NCI-H1417 (cell line): ENCODE measurements around the gene LMNTD2.
"Not testable (repeated sequence)": the region's sequence is repeated elsewhere in the genome, so short reads cannot be mapped to it uniquely, and the experiment has no call there.

Experiments
- DNase-seq, 3 experiments: peaks; one replicate each; lab custom pipeline; 2025; lab: John Stamatoyannopoulos, UW

Gene LMNTD2

DNA sequence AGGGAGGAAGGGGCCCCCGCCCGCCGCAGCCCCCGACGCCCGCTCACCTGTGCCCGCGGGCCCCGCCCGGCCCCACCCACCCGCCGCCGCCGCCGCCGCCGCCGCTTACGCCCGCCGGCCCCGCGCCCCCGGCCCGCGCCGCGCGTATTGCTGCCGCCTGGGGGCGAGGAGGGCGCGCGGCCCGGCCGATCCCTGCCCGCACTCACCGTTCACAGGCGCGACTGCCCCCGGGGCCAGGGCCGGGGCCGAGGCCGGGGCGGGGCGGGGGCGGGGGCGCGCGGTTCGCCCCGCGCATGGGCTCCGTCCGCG is 25.4 kb downstream of the LMNTD2 start:
- no peak for DNase-seq

DNA sequence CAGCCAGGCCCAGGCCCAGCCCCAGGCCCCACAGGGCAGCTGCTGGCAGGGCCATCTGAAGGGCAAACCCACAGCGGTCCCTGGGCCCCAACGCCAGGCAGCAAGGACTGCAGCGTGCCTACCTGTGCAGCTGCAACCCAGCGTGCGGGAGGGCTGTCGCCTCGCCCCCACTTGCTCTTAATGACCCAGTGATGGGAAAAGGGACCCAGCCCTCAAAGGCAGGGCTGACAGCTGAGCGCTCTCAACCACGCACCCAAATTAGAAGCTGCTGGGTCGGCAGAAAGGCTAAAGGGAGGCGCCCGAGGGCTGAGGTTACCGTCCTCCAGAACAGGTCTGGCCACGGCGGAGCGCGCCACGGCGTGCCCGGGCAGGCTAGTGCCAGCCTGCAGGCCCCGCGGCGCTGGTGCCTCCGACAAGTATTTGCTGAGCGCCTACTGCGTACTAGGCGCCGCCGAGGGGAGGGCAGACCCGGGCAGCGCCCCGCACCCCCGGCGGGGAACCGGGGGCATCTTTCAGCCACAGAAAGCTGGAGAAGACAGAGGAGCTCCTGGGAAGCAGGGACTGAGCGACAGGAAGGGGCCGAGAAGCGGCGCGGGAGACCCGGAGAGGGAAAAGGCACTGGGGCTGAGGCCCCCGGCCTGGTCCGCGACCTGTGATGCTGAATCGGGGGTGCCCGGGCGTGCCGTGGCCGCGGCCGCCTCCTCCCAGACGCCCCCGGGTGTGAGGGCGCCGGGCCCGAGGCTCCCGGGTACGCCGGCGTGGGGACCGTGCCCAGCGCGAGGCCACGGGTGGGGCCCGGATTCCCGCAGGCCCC is 25.9 kb downstream of the LMNTD2 start:
- peak; percentile 33 to 76 (median 69) for DNase-seq

DNA sequence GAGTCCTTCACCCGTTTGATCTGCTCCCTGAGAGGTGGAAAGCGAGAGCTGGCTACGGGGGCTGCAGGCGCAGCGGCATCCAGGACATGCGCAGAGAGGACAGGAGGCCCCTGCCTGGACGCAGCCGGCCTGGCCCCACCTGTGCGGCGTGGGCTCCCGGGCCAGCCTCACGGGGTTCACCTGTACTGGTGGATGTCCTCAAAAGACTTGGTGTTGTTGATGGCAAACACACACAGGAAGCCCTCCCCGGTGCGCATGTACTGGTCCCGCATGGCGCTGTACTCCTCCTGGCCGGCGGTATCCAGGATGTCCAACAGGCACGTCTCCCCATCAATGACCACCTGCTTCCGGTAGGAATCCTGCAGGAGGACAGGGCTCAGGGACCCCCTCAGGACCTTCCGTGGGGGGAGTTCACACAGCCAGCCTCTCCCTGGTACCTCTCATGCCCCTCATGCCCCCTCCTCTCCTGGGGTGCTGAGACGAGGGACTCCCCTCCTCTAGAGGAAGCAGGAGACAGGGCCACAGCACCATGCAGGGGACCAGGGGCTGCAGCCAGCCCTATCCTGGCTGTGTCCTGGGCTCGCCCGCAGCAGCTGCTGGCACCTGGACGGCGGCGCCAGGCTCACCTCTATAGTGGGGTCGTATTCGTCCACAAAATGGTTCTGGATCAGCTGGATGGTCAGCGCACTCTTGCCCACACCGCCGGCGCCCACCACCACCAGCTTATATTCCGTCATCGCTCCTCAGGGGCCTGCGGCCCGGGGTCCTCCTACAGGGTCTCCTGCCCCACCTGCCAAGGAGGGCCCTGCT is 26.7 kb downstream of the LMNTD2 start:
- no peak for DNase-seq

DNA sequence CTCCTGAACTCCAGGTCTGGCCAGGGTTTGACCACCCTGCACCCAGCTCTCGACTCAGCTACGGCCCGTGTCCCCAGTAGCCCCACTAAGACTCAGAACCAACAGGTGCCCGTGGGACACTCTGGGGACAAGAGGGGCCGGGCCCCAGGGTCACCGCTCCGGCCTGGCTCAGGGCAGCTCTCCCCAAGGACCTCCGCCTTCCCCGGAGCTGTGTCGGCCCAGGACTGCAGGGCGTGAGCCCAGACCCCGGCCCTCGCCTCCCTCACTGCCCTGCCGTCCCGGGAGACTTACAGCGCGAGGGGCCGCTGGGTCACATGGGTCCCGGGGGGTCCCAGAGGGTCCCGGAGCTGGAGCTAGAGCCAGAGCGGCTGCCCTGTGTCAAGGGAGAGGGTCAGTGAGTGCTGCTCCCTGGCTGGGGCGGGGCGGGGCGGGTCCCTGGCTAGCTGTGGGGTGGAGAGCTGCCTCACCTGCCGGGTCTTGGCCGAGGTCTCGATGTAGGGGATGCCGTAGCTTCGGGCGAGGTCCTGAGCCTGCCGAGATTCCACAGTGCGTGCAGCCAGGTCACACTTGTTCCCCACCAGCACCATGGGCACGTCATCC is 27.5 kb downstream of the LMNTD2 start:
- no peak for DNase-seq

DNA sequence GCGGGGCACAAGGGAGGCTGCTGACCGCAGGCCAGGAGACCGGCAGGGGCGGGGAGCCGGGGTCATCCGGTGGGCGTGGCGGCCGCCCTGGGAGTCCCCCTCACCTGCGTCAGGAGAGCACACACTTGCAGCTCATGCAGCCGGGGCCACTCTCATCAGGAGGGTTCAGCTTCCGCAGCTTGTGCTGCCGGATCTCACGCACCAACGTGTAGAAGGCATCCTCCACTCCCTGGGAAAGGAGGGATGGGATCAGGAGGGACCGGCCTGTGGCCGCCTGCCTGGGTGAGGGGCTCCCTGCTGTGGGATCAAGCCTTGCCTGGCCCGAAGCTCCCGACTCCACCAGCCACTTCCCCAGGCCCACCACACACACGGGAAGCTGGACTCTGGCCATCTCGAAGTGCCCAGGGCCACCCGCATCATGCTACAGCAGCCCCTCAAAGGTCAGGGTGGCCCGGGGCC is 28.0 kb downstream of the LMNTD2 start:
- no peak for DNase-seq

DNA sequence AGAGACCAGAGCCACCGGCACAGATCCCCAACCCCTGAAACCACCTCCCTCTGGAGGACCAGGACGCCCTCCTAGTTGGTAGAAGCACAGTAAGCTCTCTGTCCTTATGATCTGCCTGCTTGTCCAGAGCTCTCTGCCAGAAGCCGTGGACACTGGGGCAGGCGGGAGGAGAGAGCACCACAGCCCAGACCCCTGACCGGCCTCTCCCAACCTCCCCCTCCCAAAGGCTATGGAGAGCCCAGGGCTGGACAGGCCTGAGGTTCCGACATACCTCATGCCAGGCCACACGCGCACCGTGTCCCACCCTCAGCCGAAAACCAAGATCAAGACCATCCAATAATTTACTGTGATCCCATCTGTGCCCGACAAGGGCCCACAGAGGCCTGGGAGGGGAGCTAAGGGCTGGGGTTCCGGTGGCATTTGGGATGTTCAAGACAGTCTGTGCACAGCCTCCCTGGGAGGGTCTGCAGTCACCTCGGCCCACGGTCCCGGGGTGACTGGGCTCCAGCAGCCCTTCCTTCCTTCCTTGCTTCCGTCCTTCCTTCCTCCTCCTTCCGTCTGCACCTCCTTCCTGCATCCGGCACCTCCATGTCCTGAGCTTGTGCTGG is 28.5 kb downstream of the LMNTD2 start:
- no peak for DNase-seq

DNA sequence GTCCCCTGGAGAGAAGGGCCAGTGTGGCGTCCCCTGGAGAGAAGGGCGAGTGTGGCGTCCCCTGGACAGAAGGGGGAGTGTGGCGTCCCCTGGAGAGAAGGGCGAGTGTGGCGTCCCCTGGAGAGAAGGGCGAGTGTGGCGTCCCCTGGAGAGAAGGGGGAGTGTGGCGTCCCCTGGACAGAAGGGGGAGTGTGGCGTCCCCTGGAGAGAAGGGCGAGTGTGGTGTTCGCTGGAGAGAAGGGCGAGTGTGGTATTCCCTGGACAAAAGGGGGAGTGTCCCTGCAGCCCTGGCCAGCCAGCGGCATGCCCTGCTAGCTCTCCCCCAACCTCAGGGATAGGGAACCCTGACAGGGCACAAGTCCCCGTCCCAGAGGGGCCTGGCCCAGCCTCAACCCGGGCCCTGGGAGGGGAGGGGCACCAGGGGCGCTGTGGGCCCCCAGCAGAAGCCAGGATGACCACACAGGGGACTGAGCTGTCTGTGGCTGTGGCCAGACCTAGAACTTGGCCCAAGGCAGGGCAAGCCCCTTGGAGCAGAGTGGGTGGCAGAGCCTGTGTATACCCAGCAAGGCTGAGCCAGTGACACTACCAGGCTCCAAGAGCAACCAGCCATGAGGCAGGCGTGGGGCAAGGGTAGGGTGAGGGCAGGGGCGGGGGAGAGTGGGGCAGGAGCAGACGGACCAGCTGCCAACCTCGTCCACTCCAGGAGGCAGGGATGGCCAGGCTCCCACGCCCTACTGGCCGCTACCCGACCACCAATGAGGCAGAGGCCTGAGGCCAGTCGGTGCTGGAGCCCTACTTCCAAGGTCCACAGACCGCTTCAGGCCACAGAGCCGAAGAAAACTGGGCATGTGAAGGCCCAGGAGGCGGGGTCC is 29.3 kb downstream of the LMNTD2 start:
- DNase-seq: no peak

DNA sequence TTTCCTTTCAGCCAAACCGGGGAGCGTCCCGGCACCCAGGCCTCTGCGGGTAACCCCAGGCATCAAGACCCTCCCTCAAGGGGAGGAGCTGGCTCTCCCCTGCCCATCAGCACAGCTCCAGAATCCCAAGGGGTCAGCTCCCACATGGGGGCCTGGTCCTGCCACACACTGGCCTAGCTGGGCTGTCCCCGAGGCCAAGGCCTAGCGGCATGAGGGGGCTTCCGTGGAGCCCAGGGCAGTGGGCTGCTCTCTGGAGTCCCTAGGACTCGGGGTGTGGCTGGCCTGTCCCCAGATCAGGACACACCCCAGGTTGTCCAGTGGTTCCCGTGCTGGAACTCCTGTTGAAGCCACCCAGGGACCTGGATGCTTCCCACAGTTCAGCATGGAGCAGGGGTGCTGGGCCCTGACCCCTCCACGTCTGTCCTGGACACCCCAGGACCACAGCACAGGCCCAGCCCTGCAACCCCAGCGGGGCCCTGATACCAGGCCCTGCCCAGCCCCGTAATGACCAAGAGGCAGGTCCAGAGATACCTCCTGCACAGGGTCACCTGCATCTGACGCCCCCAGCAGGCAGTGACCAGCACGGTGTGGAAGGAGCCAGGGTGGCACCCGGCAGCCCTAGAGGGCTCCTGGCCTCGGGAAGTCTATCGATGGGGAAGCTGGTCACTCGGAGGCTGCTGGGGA is 30.7 kb downstream of the LMNTD2 start:
- DNase-seq: no peak

DNA sequence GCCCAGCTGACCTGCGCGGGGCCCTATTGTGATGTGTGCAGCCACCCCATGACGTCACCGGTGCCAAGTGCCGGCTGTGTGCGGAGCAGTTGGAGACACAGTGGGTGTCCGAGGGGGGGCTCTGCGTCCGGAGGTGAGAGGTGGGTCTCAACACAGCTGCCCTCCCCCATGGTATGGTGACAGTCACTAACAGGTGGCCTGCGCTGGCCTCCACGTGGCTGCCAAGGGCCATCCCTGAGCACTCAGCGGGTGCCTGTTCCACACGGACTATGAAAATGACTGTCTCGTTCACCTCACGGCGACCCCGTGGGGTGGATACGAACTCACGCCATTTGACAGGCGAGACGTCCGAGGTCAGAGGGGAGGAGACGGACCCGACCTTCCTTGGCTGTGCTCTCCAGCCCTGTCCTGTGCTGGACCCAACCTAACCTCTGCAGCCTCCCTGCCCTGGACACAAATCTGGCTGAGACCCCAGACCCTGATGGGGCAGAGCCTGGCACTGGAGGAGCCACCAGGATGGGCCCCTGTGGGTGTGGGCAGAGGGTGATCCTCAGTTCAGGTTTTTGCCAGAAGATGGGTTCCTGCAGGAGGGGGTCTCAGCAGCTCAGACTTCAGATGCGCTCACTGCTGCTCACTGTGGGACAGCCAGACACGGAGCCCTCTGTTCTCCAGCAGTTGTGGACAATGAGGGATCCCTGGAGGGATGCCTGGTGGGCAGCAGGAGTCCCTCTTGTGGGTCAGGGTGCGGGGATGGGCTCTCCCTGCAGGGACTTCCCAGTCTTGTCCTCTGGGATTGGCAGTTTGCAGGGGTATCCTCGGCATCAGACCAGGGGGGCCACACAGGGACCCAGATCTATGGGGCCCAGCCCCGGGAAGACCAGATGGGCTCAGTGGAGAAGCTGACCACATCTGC is 31.5 kb downstream of the LMNTD2 start:
- peak in 2 of 3 experiments; percentile 58 to 76 for DNase-seq

DNA sequence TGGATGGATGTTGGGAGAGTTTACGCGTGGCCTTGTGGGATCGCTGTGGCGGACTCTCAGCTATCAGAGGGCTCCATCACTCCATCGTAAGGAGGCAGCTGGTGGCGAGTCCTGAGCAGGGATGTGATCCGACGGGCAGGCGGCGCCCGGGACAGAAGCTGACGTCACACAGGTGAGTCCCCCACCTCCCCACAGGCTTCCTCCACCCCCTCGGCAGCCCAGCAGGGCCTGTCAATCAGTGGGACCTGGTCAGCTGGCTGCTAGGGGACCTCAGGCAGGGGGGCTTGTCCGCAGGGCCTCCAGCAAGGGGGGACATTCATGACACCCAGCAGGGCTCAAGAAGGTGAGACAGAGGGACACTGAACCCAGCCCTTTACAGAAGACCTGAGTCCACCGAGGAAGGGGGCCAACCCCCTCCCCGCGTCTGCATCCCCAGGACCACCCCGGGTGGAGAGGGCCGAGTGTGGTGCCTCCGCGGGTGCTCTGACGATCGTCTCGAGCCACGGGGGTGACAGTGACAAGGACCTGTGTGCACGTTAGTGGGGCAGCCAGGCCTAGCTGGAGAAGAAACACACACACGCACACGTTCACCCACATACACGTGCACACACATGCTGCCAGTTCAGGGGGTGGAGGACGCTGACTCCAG is 32.2 kb downstream of the LMNTD2 start:
- no peak for DNase-seq

DNA sequence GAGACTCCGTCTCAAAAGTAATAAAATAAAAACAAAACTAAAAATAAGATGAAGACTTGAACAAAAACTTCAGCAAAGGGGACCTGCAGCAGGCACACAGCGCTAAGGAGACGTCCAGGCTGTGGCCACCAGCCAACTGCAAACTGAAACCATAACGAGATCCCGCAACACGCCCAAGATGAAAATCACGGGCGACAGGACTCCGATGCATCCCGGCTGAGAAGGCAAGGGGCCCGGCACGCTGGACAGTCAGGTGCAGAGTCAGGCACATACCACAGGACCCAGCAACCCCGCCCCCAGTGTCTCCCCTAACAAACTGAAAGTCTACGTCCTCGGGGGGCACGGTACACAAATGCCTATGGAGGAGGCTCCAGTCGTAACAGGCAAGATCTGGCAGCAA is 34.3 kb downstream of the LMNTD2 start:
- no peak for DNase-seq

DNA sequence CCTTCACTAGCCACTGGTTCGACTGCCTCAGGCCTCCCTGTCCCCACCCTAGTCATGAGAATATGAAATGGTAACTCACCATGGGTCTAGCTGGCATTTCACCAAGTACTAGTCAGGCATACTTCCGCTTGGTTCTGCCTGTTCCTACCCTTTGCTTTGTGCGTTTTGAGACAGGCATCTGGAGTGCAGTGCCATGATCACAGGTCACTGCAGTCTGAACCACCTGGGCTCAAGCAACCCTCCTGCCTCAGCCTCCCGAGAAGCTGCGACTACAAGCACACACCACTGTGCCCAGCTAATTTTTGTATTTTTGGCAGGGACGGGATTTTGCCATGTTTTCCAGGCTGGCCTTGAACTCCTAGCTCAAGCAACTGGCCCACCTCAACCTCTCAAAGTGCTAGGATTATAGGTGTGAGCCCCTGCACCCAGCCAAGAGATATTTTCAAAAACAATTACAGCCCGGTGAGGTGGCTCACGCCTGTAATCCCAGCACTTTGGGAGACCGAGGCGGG is 39.3 kb downstream of the LMNTD2 start:
- no peak for DNase-seq

DNA sequence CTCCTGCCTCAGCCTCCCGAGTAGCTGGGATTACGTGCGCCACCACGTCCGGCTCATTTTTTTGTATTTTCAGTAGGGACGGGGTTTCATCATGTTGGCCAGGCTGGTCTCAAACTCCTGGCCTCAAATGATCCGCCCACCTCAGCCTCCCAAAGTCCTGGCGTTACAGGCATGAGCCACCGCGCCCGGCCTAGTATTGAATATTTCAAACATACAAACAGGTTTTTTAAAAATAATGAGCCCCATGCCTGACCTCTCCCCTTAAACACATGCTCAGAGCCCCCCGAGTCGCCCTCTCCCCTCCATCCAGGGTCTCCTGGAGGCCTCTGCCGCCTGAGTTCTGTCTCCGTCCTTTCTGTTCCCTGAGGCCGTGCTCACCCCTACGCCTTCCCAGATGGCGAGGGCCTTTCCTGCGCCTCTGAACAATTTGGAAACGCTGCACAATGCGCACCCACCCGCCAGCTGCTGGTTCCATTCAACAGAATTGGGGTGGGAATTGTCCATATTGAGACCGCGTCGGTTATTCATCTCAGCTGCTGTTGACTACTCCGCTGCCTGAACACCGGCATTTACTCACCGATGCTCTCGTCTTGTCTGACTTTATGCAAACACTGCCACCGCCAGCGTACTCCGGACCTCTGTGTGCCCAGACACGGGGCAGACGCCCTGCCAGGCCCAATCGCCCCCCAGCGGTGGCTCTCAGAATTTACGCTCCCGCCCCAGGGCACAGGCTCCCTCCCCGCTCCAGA is 39.9 kb downstream of the LMNTD2 start:
- DNase-seq: no peak

DNA sequence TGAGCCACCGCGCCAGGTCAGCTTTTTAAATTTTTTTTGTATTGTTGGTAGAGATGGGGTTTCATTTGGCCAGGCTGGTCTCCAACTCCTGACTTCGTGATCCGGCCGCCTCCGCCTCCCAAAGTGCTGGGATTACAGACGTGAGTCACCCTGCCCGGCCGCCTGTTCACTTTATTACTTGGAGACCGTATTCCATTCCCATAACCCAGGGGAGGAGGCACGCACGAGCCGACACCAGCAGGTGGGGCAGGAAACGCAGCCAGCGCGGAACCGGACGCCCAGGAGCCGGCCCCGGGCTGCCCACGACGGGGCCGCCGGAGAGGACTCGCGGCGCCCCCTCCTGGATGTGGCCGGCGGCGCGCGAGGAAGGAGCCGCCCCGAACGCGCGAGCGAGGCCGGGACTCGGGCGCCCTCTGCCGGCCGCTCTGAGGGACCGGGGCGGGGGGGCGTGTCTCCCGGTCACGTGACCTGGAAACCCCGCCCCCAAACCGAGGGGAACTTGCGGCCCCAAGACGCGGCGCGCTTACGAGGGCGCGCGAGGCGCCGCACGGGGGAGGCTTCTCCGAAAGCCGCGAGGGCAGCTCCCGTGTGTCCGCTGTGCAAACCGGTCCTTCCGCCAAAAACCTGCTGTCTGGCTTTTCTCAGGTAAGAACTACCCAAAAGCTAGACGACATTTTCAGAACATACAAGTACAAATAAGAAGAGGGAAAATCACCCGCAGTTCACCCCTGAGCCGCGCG is 41.9 kb downstream of the LMNTD2 start:
- peak in 1 of 3 experiments; percentile 51 for DNase-seq

DNA sequence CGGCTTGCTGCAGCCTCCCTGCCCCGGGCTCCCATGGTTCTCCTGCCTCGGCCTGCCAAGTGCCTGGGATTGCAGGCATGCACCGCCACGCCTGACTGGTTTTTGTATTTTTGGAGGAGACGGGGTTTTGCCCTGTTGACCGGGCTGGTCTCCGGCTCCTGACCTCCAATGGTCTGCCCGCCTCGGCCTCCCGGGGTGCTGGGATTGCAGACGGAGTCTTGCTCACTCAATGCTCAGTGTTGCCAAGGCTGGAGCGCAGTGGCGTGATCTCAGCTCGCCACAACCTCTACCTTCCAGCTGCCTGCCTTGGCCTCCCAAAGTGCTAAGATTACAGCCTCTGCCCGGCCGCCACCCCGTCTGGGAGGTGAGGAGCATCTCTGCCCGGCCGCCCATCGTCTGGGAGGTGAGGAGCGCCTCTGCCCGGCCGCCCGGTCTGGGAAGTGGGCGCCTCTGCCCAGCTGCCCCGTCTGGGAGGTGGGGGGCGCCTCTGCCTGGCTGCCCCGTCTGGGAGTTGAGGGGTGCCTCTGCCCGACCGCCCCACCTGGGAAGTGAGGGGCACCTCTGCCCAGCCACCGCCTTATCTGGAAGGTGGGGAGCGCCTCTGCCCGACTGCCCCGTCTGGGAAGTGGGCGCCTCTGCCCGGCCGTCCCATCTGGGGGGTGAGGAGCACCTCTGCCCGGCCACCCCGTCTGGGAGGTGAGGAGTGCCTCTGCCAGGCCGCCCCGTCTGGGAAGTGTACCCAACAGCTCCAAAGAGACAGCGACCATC is 43.4 kb downstream of the LMNTD2 start:
- not testable (repeated sequence) for DNase-seq

DNA sequence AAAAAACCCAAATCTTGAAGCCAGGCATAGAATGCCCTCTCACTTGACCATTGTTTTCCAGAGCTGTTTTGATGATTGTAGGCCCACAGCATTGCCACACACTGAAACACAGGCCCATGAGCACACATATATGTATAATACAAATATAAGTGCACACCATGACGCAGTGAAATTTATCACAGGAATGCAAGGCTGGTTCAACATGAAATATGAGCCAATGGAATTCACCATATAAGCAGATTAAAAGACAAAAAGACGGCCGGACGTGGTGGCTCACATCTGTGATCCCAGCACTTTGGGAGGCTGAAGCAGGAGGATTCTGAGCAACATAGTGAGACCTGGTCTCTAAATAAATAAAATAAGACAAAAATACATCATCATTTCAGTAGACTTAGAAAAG is 44.1 kb downstream of the LMNTD2 start:
- DNase-seq: no peak

DNA sequence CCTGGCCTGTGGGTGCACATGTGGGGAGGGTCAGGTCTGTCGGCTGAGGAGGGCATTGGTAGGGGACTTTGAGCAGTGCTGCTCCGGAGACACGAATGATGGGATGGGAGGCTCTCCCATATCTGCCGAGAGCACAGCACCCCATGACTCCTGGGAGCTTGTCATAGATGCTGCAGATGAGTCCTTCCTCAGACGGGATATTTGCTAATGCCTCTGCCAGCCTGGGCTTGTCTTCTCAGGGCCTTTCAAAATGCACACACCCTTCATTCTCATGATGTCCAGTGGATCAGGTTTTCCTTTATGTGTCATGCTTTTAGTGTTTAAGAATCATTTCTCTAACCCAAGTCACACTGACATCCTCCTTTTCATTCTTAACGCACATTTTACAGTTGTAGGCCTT is 45.4 kb downstream of the LMNTD2 start:
- DNase-seq: no peak
